Upper lobe of left lung (tissue), 4 donors: Measurements from ENCODE around the gene MRPS15.

Source experiments
- CTCF ChIP-seq, 6 experiments: fragments of 450-650 bp in 4 of 6; fragments of 200-600 bp in 2 of 6; sonication (generic) in 2 of 6; IDR thresholded peaks; one replicate each; pipeline ENCODE4 v1.5.1; 2016 to 2019; ENCODE audit warnings: antibody characterized with exemption in 6 of 6
- POLR2A ChIP-seq, 4 donors: fragments of 450-650 bp; IDR thresholded peaks; one replicate each; pipeline ENCODE4 v1.5.1; 2016 to 2017; ENCODE audit warnings: antibody characterized with exemption in 4 of 4, mild to moderate bottlenecking in 2 of 4
- POLR2AphosphoS5 ChIP-seq, 2 donors: sonication (generic); formaldehyde crosslinking; IDR thresholded peaks; one replicate each; pipeline ENCODE4 v1.5.1; 2017; ENCODE audit warnings: antibody characterized with exemption in 2 of 2

DNA sequence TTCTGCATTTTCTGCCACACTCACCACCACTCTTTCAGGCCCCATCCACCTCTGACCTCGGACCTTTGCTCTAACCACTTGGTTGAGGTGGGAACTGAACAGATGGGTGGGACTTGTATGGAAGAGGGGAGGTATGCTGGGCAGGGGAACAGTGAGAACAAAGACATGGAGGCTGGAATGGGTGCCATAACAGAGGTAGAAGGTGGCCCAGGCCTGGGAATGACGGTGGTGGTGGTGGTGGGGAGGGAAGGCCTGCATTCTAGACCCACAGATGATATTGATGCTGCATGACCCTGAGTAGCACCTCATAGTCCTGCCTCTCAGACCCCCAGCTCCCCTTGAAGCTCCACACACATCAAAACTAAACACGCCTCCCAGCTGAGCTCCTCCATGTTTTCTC, 23.7 kb upstream of the MRPS15 start:
- TF ChIP-seq POLR2AphosphoS5 (IDR thresholded peaks at IDR 0.05) (no peak), CTCF (IDR thresholded peaks at IDR 0.05) (no peak), POLR2A (IDR thresholded peaks at IDR 0.05) (no peak)
